ENCODE data around the gene SMYD3. TPM values are rescaled to one million over a fixed set of nuclear protein-coding genes. Genes with fewer than 3 reads are reported as not detected.

The SMYD3 gene
- total RNA-seq, 1 donor, result 45.5 TPM

DNA sequence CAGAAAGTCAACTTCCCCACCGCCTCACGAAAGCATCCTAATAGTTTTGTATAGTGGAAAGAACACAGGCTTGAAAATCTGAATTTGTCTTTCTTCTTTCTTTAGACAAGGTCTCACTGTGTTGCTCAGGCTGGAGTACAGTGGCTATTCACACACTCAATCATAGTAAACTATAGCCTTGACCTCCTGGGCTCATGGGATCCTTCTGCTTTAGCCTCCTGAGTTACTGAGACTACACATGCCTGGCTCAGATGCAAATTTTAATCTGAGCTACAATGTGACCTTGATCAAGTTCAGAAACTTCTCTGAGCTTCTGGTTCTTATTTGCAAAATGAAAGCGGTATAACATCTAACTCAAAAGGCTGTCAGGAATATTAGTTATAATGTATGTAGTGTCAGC, 362.1 kb downstream of the SMYD3 start:
- DNase-seq (ENCODE audit: low read depth), result no peak
- H3K4me3 ChIP-seq (ENCODE audit: low read depth, low read length), result no peak overlapping the region
- TF ChIP-seq CTCF (IDR thresholded peaks at IDR 0.05; ENCODE audit: insufficient read depth, low read length), result no peak

GRCh38 chr1:246142320-246142893, 364.7 kb downstream of the SMYD3 start:
- H3K4me3 ChIP-seq (ENCODE audit: low read depth, low read length), result no peak overlapping the region
- peak; percentile 98 for DNase-seq (ENCODE audit: low read depth)
- no peak for TF ChIP-seq CTCF (IDR thresholded peaks at IDR 0.05; ENCODE audit: insufficient read depth, low read length)

- no peak overlapping the region for H3K4me3 ChIP-seq (ENCODE audit: low read depth, low read length)
- DNase-seq (ENCODE audit: low read depth), result peak; percentile 6
- no peak for TF ChIP-seq CTCF (IDR thresholded peaks at IDR 0.05; ENCODE audit: insufficient read depth, low read length)
These were observed 365.8 kb downstream of the SMYD3 start for GRCh38 chr1:246141306-246141705.

GRCh38 chr1:246139745-246140182, 367.3 kb downstream of the SMYD3 start:
- TF ChIP-seq CTCF (IDR thresholded peaks at IDR 0.05; ENCODE audit: insufficient read depth, low read length), result no peak
- DNase-seq (ENCODE audit: low read depth), result peak; percentile 87
- H3K4me3 ChIP-seq (ENCODE audit: low read depth, low read length), result no peak overlapping the region

DNA sequence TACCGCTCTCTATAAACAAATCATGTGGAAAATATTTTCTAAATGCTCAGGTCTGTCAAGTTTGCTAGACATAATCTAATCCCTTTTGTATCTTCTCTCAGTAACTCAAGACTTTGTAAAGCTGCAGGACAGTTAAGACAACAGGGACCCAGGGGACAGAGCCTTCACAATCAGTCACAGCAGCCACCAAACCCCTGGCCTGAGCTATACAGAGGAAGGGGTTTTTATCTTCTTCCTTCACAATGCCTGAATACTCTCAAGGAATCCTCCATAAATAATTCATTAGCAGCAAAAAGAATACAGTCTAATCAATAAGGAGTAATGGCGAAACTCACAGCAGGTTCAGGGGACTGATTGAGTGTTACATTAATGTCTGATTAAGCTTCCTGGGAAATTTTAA, 368.3 kb downstream of the SMYD3 start:
- no peak for TF ChIP-seq CTCF (IDR thresholded peaks at IDR 0.05; ENCODE audit: insufficient read depth, low read length)
- DNase-seq (ENCODE audit: low read depth), result no peak
- H3K4me3 ChIP-seq (ENCODE audit: low read depth, low read length), result no peak overlapping the region

GRCh38 chr1:246136477-246136876, 370.6 kb downstream of the SMYD3 start:
- H3K4me3 ChIP-seq (ENCODE audit: low read depth, low read length), result no peak overlapping the region
- no peak for DNase-seq (ENCODE audit: low read depth)
- no peak for TF ChIP-seq CTCF (IDR thresholded peaks at IDR 0.05; ENCODE audit: insufficient read depth, low read length)

DNA sequence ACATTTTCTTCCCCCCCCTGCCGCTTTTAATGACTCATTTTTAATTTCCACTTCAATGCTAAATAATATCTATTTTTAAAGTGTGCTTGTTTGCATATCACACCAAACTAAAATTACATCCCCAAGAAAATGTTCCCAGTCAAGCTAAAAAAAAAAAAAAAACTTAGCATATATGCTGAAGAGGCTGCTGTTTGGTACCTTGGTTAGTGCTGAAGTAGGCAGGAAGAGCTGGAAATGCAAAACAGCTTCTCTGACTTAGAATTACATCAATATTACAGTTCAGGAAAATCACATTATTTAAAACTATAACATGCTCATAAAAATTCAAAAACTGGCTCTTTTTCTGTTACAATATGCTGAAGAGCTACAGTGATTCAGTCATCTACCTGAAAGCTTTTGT, 372.3 kb downstream of the SMYD3 start:
- H3K4me3 ChIP-seq (ENCODE audit: low read depth, low read length), result no peak overlapping the region
- TF ChIP-seq CTCF (IDR thresholded peaks at IDR 0.05; ENCODE audit: insufficient read depth, low read length), result no peak
- no peak for DNase-seq (ENCODE audit: low read depth)

All from fibroblast of the aortic adventitia (primary cell).